ENCODE measurements around the gene PROCA1. TPM values are rescaled to one million over a fixed set of nuclear protein-coding genes. Genes with fewer than 3 reads are reported as not detected.

PROCA1 gene
- total and polyA plus RNA-seq, 9 of the 15 experiments (the other 6 are each of a cell fraction or from before 2014, with no cell fraction given), result 0.78 to 16.2 (median 5.6) TPM

GRCh38 chr17:28735242-28735722 is 23.6 kb upstream of the PROCA1 start (continued):
- TF ChIP-seq CBX5 (IDR thresholded peaks at IDR 0.05; ENCODE audit: borderline replicate concordance, low read depth), result 0 out of 2 replicates have a peak, but pooled peaks have one; percentile 67
- TF ChIP-seq YBX1 (IDR thresholded peaks at IDR 0.05), result no peak
- no peak for TF ChIP-seq CBX8 (IDR thresholded peaks at IDR 0.05; ENCODE audit: borderline replicate concordance, extremely low read depth, low read depth, low read length, poor library complexity, severe bottlenecking)
- no peak for TF ChIP-seq XRCC3 (IDR thresholded peaks at IDR 0.05)
- no peak for TF ChIP-seq U2AF2 (optimal IDR thresholded peaks at IDR 0.05; ENCODE audit: low read depth, low read length)
- TF ChIP-seq CXXC5 (CRISPR knock-in tag; IDR thresholded peaks at IDR 0.05), result no peak
- TF ChIP-seq, protein P1, sequence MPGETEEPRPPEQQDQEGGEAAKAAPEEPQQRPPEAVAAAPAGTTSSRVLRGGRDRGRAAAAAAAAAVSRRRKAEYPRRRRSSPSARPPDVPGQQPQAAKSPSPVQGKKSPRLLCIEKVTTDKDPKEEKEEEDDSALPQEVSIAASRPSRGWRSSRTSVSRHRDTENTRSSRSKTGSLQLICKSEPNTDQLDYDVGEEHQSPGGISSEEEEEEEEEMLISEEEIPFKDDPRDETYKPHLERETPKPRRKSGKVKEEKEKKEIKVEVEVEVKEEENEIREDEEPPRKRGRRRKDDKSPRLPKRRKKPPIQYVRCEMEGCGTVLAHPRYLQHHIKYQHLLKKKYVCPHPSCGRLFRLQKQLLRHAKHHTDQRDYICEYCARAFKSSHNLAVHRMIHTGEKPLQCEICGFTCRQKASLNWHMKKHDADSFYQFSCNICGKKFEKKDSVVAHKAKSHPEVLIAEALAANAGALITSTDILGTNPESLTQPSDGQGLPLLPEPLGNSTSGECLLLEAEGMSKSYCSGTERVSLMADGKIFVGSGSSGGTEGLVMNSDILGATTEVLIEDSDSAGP (CRISPR knock-in tag; IDR thresholded peaks at IDR 0.05), result no peak
- no peak for TF ChIP-seq FOXK1 (CRISPR knock-in tag; IDR thresholded peaks at IDR 0.05; ENCODE audit: borderline replicate concordance)
- TF ChIP-seq CGGBP1 (CRISPR knock-in tag; IDR thresholded peaks at IDR 0.05), result no peak
- TF ChIP-seq ZBED1 (IDR thresholded peaks at IDR 0.05), result no peak
- no peak for TF ChIP-seq MCM3 (IDR thresholded peaks at IDR 0.05)
- no peak for TF ChIP-seq ATF4 (CRISPR knock-in tag; IDR thresholded peaks at IDR 0.05)
- no peak for TF ChIP-seq SETDB1 (IDR thresholded peaks at IDR 0.05; ENCODE audit: low read length)
- no peak for TF ChIP-seq TCF15 (CRISPR knock-in tag; IDR thresholded peaks at IDR 0.05)
- TF ChIP-seq MEF2A (IDR thresholded peaks at IDR 0.05; ENCODE audit: control insufficient read depth, low read depth, low read length), result no peak
- no peak for TF ChIP-seq BCOR (IDR thresholded peaks at IDR 0.05)
- TF ChIP-seq, protein P2, sequence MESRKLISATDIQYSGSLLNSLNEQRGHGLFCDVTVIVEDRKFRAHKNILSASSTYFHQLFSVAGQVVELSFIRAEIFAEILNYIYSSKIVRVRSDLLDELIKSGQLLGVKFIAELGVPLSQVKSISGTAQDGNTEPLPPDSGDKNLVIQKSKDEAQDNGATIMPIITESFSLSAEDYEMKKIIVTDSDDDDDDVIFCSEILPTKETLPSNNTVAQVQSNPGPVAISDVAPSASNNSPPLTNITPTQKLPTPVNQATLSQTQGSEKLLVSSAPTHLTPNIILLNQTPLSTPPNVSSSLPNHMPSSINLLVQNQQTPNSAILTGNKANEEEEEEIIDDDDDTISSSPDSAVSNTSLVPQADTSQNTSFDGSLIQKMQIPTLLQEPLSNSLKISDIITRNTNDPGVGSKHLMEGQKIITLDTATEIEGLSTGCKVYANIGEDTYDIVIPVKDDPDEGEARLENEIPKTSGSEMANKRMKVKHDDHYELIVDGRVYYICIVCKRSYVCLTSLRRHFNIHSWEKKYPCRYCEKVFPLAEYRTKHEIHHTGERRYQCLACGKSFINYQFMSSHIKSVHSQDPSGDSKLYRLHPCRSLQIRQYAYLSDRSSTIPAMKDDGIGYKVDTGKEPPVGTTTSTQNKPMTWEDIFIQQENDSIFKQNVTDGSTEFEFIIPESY (CRISPR knock-in tag; IDR thresholded peaks at IDR 0.05), result no peak
- TF ChIP-seq SMARCA5 (IDR thresholded peaks at IDR 0.05), result no peak
- no peak for TF ChIP-seq KAT7 (CRISPR knock-in tag; IDR thresholded peaks at IDR 0.05; ENCODE audit: borderline replicate concordance)
- TF ChIP-seq ZNF239 (CRISPR knock-in tag; IDR thresholded peaks at IDR 0.05), result no peak
- TF ChIP-seq RFX5 (IDR thresholded peaks at IDR 0.05; ENCODE audit: low read depth, low read length), result no peak
- no peak for TF ChIP-seq MLX (CRISPR knock-in tag; conservative IDR thresholded peaks at IDR 0.05)
